Esophagus mucosa (tissue), 1 donor: ENCODE measurements around the gene ELOA. TPM values are rescaled to one million over a fixed set of nuclear protein-coding genes. Genes with fewer than 3 reads are reported as not detected.
"Not testable (repeated sequence)": the region's sequence is repeated elsewhere in the genome, so short reads cannot be mapped to it uniquely, and the experiment has no call there.

Experiments
- ATAC-seq: fragments of 200-7000 bp; cut with Tn5 transposase; one replicate; pipeline ENCODE4 v1.9.1; 2020
- total RNA-seq: library from RNA; stranded (reverse); gene quantifications from one replicate; pipeline ENCODE4 v1.2.4, GENCODE V29; 2023
- donor health status: DM: yes; HTN: yes; CAD: no.

The ELOA gene
- total RNA-seq, 1 donor from 2014 or later = 35.1 TPM

GRCh38 chr1:23801338-23801748 lies 58.1 kb downstream of the ELOA start:
- no peak for ATAC-seq

DNA sequence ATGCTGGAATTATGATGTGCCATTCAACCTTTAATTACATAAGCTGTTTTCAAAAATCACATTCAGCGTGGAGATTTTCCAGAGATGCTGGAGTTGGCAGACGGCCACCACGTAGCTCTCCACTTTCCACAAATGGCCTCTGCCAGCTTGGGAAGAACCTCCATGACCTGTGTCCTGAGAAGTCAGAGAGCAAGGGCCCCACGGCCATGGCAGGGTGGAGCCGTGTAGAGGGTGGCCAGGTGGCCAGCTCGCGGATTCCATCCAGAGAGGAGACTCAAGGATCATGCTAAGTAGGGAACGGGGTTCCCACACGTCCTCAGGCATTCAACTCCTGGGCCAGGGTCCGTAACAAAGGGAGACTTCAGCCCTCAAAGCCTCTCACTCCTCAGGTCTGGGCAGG lies 58.6 kb downstream of the ELOA start:
- no peak for ATAC-seq

DNA sequence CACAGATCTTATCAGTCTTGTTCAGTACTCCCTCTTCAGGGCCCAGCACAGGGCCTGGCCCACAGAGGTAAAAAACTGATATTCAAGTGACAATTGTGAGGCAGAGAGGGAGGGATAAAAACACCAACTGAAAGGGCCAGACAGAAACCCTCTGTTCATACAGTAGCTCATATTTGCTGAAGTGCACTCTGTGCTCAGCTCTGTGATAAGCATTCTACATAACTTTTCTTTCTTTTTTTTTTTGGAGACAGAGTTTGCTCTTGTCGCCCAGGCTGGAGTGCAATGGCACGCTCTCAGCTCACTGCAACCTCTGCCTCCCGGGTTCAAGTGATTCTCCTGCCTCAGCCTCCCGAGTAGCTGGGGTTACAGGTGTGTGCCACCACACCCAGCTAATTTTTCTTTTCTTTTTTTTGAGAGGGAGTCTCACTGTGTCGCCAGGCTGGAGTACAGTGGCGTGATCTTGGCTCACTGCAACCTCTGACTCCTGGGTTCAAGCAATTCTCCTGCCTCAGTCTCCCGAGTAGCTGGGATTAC lies 59.6 kb downstream of the ELOA start:
- not testable (repeated sequence) for ATAC-seq

- ATAC-seq = no peak
These were observed 60.4 kb downstream of the ELOA start for GRCh38 chr1:23803674-23804073.

GRCh38 chr1:23804183-23804835 lies 61.0 kb downstream of the ELOA start:
- no peak for ATAC-seq

- ATAC-seq = no peak
These were observed 61.8 kb downstream of the ELOA start for GRCh38 chr1:23805025-23805424.

DNA sequence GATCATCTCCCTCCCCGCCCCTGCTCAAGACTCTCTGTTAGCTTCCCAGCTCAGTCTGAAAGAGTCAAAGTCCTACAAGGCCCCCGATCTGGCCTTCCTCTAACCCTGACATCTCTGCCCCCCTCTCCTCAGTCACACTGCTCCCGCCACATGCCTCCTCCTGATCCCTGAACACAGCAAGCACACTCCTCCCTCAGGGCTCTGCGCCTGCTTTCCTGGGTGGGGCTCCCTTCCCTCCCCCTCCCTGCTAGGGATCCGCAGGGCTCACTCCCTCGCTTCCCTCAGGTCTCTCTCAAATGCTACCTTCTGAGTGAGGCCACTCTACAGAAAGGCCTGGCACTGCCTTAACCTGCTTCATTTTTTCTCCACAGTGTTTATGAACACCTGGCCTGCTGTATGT lies 63.0 kb downstream of the ELOA start:
- no peak for ATAC-seq

DNA sequence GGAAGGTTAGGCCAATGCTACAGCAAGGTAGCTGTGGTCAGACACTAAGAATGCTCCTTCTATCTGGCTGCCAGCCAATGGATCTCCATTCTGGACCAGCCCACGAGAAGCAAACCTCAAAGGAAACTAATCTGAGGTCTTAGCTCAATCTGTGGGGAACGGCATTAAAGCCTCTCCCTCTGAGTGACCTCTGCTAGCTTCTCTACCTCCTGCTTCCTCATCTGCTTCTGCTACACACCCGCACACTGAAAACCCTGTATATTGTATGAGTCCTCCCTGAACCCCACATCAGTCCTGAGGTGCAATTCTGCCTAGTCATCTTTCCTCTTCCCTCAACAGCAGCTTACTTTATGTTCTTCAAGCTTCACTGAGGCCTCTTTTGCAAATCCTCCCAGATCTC lies 64.2 kb downstream of the ELOA start:
- peak; percentile 24 for ATAC-seq

DNA sequence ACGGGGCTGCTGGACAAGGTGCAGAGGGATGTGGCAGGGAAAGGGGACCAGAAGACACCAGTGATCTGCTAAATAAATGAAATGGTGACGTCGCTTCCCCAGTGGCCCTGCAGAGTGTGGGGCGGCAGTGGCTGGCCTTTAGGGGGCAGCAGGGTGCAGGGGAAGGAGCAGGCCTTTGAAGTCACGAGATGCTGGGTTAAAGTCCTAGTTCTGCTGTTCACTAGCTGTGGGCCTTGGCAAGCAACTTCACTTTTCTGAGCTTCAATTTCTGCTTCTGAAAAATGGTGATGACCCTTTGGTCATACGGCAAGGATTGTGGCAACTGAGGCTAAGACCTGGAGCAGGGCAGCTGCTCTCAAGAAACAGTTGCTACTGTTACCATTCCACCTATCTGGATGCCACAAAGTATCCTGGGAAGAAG lies 66.5 kb downstream of the ELOA start:
- peak; percentile 68 for ATAC-seq

GRCh38 chr1:23810818-23811540 lies 67.7 kb downstream of the ELOA start:
- ATAC-seq = peak; percentile 78

Other genes starting within 250 kb of the ELOA start
- 13.9 TPM for gene E2F2, start 212.2 kb upstream of the ELOA start, total RNA-seq
- gene ID3, start 184.0 kb upstream of the ELOA start, total RNA-seq = 25.7 TPM
- gene RPL11, start 51.7 kb upstream of the ELOA start, total RNA-seq = 1,140 TPM
- gene PITHD1, start 34.9 kb downstream of the ELOA start, total RNA-seq = 63.8 TPM
- gene LYPLA2, start 47.7 kb downstream of the ELOA start, total RNA-seq = 48.9 TPM
- gene GALE, start 57.3 kb downstream of the ELOA start, total RNA-seq = 61.6 TPM
- gene HMGCL, start 82.0 kb downstream of the ELOA start, total RNA-seq = 28.2 TPM
- 7.7 TPM for gene FUCA1, start 124.8 kb downstream of the ELOA start, total RNA-seq
- gene CNR2, start 169.9 kb downstream of the ELOA start, total RNA-seq = 0.12 TPM
- gene PNRC2, start 216.4 kb downstream of the ELOA start, total RNA-seq = 47.8 TPM
- 48.5 TPM for gene SRSF10, start 236.9 kb downstream of the ELOA start, total RNA-seq